NOMO-1 (cell line): ENCODE measurements around the gene LTB.

Experiments
- DNase-seq, 2 experiments: peaks; one replicate each; lab custom pipeline; 2025; ENCODE audit not compliant: unreplicated experiment in 2 of 2; lab: John Stamatoyannopoulos, UW

LTB gene

DNA sequence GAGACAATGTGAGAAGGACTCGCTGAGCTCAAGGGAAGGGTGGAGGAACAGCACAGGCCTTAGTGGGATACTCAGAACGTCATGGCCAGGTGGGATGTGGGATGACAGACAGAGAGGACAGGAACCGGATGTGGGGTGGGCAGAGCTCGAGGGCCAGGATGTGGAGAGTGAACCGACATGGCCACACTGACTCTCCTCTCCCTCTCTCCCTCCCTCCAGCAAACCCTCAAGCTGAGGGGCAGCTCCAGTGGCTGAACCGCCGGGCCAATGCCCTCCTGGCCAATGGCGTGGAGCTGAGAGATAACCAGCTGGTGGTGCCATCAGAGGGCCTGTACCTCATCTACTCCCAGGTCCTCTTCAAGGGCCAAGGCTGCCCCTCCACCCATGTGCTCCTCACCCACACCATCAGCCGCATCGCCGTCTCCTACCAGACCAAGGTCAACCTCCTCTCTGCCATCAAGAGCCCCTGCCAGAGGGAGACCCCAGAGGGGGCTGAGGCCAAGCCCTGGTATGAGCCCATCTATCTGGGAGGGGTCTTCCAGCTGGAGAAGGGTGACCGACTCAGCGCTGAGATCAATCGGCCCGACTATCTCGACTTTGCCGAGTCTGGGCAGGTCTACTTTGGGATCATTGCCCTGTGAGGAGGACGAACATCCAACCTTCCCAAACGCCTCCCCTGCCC, 5.2 kb downstream of the LTB start:
- DNase-seq = no peak

DNA sequence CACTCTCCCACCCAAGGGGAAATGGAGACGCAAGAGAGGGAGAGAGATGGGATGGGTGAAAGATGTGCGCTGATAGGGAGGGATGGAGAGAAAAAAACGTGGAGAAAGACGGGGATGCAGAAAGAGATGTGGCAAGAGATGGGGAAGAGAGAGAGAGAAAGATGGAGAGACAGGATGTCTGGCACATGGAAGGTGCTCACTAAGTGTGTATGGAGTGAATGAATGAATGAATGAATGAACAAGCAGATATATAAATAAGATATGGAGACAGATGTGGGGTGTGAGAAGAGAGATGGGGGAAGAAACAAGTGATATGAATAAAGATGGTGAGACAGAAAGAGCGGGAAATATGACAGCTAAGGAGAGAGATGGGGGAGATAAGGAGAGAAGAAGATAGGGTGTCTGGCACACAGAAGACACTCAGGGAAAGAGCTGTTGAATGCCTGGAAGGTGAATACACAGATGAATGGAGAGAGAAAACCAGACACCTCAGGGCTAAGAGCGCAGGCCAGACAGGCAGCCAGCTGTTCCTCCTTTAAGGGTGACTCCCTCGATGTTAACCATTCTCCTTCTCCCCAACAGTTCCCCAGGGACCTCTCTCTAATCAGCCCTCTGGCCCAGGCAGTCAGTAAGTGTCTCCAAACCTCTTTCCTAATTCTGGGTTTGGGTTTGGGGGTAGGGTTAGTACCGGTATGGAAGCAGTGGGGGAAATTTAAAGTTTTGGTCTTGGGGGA, 6.1 kb downstream of the LTB start:
- no peak for DNase-seq

DNA sequence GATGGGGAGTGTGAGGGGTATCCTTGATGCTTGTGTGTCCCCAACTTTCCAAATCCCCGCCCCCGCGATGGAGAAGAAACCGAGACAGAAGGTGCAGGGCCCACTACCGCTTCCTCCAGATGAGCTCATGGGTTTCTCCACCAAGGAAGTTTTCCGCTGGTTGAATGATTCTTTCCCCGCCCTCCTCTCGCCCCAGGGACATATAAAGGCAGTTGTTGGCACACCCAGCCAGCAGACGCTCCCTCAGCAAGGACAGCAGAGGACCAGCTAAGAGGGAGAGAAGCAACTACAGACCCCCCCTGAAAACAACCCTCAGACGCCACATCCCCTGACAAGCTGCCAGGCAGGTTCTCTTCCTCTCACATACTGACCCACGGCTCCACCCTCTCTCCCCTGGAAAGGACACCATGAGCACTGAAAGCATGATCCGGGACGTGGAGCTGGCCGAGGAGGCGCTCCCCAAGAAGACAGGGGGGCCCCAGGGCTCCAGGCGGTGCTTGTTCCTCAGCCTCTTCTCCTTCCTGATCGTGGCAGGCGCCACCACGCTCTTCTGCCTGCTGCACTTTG, 6.8 kb downstream of the LTB start, which contains the start of gene TNF:
Gene TNF (plus strand): TSS at position 231 of the 567 bp plus-strand sequence. CDS start 177 bp downstream, at position 408.
- peak; percentile 67 to 78 for DNase-seq

DNA sequence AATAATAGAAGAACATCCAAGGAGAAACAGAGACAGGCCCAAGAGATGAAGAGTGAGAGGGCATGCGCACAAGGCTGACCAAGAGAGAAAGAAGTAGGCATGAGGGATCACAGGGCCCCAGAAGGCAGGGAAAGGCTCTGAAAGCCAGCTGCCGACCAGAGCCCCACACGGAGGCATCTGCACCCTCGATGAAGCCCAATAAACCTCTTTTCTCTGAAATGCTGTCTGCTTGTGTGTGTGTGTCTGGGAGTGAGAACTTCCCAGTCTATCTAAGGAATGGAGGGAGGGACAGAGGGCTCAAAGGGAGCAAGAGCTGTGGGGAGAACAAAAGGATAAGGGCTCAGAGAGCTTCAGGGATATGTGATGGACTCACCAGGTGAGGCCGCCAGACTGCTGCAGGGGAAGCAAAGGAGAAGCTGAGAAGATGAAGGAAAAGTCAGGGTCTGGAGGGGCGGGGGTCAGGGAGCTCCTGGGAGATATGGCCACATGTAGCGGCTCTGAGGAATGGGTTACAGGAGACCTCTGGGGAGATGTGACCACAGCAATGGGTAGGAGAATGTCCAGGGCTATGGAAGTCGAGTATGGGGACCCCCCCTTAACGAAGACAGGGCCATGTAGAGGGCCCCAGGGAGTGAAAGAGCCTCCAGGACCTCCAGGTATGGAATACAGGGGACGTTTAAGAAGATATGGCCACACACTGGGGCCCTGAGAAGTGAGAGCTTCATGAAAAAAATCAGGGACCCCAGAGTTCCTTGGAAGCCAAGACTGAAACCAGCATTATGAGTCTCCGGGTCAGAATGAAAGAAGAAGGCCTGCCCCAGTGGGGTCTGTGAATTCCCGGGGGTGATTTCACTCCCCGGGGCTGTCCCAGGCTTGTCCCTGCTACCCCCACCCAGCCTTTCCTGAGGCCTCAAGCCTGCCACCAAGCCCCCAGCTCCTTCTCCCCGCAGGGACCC, 7.8 kb downstream of the LTB start:
- DNase-seq = no peak

DNA sequence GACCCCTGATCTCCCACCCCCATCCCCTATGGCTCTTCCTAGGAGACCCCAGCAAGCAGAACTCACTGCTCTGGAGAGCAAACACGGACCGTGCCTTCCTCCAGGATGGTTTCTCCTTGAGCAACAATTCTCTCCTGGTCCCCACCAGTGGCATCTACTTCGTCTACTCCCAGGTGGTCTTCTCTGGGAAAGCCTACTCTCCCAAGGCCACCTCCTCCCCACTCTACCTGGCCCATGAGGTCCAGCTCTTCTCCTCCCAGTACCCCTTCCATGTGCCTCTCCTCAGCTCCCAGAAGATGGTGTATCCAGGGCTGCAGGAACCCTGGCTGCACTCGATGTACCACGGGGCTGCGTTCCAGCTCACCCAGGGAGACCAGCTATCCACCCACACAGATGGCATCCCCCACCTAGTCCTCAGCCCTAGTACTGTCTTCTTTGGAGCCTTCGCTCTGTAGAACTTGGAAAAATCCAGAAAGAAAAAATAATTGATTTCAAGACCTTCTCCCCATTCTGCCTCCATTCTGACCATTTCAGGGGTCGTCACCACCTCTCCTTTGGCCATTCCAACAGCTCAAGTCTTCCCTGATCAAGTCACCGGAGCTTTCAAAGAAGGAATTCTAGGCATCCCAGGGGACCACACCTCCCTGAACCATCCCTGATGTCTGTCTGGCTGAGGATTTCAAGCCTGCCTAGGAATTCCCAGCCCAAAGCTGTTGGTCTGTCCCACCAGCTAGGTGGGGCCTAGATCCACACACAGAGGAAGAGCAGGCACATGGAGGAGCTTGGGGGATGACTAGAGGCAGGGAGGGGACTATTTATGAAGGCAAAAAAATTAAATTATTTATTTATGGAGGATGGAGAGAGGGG, 8.8 kb downstream of the LTB start:
- no peak for DNase-seq

DNA sequence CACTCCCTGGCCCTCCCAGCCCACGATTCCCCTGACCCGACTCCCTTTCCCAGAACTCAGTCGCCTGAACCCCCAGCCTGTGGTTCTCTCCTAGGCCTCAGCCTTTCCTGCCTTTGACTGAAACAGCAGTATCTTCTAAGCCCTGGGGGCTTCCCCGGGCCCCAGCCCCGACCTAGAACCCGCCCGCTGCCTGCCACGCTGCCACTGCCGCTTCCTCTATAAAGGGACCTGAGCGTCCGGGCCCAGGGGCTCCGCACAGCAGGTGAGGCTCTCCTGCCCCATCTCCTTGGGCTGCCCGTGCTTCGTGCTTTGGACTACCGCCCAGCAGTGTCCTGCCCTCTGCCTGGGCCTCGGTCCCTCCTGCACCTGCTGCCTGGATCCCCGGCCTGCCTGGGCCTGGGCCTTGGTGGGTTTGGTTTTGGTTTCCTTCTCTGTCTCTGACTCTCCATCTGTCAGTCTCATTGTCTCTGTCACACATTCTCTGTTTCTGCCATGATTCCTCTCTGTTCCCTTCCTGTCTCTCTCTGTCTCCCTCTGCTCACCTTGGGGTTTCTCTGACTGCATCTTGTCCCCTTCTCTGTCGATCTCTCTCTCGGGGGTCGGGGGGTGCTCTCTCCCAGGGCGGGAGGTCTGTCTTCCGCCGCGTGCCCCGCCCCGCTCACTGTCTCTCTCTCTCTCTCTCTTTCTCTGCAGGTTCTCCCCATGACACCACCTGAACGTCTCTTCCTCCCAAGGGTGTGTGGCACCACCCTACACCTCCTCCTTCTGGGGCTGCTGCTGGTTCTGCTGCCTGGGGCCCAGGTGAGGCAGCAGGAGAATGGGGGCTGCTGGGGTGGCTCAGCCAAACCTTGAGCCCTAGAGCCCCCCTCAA, 9.9 kb downstream of the LTB start, which contains the start of gene LTA:
Gene LTA (plus strand): TSS at position 249 of the 871 bp plus-strand sequence. CDS start 454 bp downstream, at position 703.
- no peak for DNase-seq

DNA sequence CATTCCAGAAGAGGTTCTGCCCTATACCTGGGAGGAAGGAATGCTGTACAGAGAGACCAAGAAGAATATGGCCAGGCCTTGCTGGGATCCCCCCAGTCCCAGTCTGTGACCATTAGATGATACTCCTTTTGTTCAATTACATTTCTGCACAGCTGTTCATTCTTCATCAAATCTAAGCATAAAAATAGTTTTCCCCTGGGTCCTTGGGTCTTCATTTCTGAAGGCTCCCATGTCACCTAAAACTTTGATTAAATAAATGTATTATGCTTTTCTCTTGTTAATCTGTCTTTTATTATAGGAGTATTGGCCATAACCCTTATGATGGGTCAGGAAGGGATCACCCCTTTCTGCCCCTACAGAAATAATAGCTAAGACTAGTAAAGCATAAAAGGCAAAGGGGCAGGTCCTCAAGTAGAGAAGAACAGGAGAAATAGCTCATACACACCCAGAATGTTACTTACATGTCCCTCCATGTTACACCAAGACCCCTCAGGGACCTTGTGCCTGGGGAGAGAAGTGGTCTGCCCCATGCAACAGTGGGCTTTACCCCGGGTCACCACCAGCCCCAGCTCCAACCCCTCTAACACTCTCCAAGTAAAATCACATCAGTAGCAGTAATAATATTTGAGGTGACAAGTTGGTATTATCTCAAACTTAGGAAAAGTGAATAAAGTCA, 12.2 kb downstream of the LTB start:
- no peak for DNase-seq

DNA sequence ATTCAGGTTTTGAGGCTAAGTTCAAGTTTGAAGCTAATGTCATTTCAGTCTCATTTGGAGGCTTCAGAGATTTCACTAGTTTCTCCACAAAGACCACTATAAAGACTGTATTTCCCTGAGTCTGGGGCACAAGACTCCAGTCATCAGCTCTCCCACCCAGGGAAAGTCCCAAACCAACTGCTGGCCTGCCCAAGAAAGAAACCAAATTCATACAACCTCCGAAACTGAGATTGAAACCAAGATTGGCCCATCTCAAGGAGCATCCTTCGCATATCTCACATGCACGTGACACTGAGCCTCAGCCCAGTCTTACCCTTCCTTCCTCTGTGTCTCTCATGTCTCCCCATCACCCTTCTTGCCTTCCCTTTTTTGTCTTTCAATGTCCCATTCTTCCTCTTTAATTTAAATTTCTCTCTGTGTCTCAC, 13.7 kb downstream of the LTB start:
- DNase-seq = peak; percentile 72 to 85

DNA sequence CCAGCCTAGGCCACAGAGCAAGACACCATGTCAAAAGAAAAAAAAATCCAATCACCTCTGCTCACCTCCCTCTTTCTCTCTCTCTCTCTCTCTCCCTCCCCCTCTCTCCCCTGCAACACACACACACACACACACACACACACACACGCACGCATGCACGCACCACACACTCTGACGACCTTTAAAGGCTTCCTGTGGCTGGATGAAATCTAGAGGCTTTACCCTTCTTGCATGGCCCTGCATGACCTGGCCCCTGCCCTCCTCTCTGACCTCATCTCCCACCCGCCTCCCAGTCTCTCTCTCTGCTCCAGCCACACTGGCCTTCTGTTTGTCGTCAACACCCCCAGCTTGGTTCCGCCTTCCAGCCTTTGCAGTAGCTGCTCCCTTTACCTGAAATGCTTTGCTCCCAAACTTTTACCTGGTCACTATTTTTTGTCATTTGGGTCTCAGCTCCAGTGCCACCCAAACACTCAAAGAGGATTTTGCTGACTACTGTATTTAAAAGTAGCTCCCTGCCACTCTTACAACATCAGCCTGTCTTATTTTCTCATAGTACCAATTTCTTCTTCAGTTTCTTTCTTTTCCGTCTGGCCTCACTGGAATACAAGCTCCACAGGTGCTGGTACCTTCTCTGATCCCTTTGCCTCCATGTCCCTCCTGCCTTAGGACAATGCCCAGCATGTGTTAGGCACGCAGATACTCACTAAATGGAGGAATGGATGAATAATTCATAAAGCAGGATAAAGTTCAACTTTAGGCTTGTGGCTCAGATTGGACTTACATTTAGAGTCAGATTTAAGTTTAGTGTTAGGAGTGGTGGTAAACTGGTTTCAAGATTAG, 14.5 kb downstream of the LTB start:
- no peak for DNase-seq

DNA sequence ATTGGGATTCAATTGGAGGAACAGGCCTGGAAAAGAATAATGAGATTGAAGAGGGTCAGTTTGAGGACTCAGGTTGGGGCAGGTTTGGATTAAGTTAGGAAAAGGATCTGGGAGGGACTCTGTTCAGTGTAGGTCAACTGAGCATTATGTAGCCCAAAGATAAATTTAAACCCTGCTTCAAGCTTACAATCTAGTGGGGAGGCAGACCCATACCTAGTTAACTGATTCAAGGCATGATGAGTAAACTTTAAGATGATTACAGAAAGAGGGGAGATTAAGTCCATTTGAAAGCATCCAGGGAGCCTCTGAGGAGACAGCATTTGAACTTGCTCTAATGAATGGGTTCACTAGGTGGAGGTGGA, 21.5 kb downstream of the LTB start:
- no peak for DNase-seq

DNA sequence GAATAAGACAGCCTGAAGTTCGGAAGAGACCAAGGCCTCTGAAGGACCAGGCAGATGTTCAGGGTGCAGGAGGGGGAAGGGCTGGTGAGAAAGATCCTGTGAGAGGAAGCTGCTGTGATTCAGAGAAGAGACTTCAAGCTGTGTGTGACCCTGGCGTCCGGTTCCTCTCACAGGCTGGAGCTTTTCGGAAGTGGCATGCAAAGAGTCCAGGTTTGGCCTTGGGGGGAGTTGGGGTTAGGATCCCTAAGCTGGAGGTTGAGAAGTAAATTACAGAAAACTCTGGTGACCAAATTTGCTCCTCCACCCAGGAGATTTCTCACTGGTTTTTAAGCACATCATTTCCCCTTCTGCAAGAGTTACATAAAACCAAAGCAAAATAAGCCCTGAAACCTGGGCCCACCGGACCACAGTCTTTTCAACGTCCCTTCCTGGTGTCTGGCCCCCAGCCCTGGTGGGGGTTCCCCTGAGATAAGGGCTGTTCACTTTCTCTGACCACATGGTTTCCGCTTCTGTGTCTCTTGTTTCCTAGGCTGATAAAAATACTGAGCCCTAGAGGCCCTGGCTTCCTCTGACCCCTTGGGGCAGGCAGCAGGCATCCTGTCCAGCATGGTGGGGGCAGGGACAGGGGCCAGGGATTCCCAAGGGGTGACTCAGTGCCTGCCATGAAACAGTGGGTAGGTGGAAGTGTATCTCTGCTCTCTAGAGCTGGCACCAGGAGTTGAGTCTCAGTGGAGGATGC, 22.1 kb downstream of the LTB start:
- DNase-seq = peak; percentile 92 to 93

DNA sequence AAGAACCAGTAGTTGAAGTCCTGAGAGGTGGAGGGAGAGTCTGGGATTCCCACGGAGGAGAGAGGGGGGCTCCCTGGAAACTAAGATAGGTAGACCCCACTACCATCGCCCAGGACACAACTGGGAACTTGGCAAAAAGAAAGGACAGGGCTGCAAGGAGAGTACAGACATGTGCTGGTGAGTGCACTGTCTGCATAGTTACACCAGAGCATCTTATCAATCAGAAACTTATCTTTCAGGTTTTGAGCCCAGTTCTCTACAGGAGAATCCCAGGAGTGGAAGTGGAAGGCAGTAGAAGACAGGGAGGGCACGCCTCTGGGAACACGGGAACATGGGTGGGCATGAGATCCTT, 22.6 kb downstream of the LTB start:
- DNase-seq = no peak

DNA sequence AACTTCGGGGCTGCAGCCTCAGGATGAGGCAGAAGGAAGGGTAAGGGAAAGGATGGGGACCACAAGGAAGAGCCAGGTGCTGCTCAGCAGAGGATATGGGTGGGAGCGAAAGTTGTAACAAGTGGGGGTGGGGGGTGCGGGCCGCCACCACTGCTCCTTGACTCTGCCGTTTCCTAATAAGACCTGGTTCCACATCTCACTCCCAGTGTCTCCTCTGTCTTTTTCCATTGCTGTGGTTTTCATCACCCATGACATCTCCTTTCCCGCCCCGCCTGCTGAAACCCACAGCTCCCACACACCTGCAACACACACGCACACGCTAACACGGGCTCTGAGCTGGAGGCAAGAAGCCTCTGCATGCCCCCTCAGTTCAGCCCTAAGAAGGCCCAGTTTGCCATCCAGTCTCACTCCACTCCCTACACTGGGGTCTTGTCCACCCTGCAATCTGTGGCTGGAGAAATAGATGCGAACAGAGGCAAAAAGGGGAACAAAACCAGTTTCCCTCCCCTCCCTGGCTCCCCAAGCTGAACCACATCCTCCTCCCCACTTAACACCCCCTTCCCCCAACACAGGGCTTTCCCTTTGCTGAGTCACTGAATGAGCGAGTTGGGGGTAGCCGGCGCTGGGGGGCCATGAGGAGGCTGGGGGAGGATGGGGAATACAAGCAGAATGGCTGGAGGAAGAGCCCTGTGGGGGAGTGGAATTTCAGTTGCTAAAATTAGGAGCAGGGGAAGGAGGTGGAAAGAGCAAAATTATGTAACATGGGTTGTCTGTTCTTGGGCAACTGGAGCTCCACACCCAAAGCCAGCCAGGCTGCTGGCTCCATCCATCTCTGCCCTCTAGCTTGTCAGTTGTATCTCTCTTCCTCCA, 23.4 kb downstream of the LTB start:
- DNase-seq = peak; percentile 100

DNA sequence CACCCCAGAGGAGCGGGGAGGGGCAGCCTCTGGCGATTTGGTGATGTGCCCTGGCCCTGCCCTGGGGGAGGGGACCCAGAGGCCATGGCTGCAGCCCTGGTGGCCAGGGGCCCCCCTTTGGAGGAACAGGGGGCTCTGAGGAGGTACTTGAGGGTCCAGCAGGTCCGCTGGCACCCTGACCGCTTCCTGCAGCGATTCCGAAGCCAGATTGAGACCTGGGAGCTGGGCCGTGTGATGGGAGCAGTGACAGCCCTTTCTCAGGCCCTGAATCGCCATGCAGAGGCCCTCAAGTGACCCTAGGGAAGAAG, 24.0 kb downstream of the LTB start:
- no peak for DNase-seq

DNA sequence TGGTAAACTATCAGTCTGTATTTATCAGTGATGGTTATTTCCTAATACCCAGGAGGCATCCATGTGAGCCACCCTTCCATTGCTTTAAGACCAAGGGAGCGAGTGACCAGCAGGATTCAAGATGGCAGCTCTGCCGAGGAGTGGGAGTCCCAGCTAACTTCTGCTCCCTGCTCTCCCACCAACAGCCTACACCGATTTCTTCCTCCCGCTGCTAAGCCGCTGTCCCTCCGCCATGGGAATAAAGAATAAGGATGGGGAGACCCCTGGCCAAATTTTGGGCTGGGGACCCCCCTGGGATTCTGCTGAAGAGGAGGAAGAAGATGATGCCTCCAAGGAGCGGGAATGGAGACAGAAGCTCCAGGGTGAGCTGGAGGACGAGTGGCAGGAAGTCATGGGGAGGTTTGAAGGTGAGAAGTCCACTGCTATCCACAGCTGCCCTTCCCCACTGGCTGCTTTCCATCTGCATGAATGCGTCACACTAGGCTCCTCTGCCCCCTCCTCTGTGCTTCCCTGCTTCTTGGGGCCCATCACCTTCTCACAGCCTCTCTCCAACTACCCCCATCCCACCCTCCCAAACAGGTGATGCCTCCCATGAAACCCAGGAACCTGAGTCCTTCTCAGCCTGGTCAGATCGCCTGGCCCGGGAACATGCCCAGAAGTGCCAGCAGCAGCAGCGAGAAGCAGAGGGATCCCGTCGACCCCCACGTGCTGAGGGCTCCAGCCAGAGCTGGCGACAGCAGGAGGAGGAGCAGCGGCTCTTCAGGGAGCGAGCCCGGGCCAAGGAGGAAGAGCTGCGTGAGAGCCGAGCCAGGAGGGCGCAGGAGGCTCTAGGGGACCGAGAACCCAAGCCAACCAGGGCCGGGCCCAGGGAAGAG, 24.5 kb downstream of the LTB start:
- DNase-seq = no peak
